ENCODE results near the gene KIT. TPM values are rescaled to one million over a fixed set of nuclear protein-coding genes. Genes with fewer than 3 reads are reported as not detected.

The KIT gene
- total RNA-seq, 2 experiments from 2014 or later: 0.29 to 0.79 TPM

- H3K4me1 Mint-ChIP-seq: peaks cover 1% of the 10 kb centered on the region
- no peak for DNase-seq
- CTCF ChIA-PET: no interaction called here
- no peaks in the 10 kb centered on the region for H3K36me3 Mint-ChIP-seq (ENCODE audit: low read depth)
- no peak overlapping the region for H3K27ac Mint-ChIP-seq
- no peak overlapping the region for H3K4me3 Mint-ChIP-seq
- no peaks in the 10 kb centered on the region for H3K27me3 Mint-ChIP-seq
- H3K9me3 Mint-ChIP-seq: no peaks in the 10 kb centered on the region
- POLR2A ChIA-PET: no interaction called here
These were observed 11.9 kb upstream of the KIT start for GRCh38 chr4:54645830-54646229.

- no peak for DNase-seq
- Mint-ChIP-seq H3K36me3 (ENCODE audit: low read depth) (no peaks in the 10 kb centered on the region), H3K27ac (no peak overlapping the region), H3K4me3 (no peak overlapping the region), H3K27me3 (no peaks in the 10 kb centered on the region), H3K4me1 (no peaks in the 10 kb centered on the region), H3K9me3 (no peaks in the 10 kb centered on the region)
- ChIA-PET CTCF (no interaction called here), POLR2A (no interaction called here)
These were observed 10.7 kb upstream of the KIT start for GRCh38 chr4:54647070-54647469.

GRCh38 chr4:54651050-54651449 lies 6.7 kb upstream of the KIT start:
- DNase-seq: no peak
- H3K27me3 Mint-ChIP-seq: peaks cover 26% of the 10 kb centered on the region
- H3K27ac Mint-ChIP-seq: no peak overlapping the region
- no peaks in the 10 kb centered on the region for H3K9me3 Mint-ChIP-seq
- POLR2A ChIA-PET: no interaction called here
- CTCF ChIA-PET: no interaction called here
- H3K4me1 Mint-ChIP-seq: no peaks in the 10 kb centered on the region
- no peak overlapping the region for H3K4me3 Mint-ChIP-seq
- H3K36me3 Mint-ChIP-seq (ENCODE audit: low read depth): no peaks in the 10 kb centered on the region

- DNase-seq: no peak
- CTCF ChIA-PET: no interaction called here
- Mint-ChIP-seq H3K27me3 (peaks cover 56% of the 10 kb centered on the region), H3K36me3 (ENCODE audit: low read depth) (no peaks in the 10 kb centered on the region), H3K4me3 (no peak overlapping the region), H3K4me1 (peaks cover 18% of the 10 kb centered on the region), H3K9me3 (no peaks in the 10 kb centered on the region), H3K27ac (no peak overlapping the region)
- POLR2A ChIA-PET: no interaction called here
These were observed 3.0 kb upstream of the KIT start for GRCh38 chr4:54654753-54655152.

GRCh38 chr4:54657185-54657550 lies 589 bp upstream of the KIT start:
- peak overlapping the region; percentile 31 for H3K4me3 Mint-ChIP-seq
- H3K27ac Mint-ChIP-seq: no peak overlapping the region
- peaks cover 78% of the 10 kb centered on the region for H3K27me3 Mint-ChIP-seq
- H3K9me3 Mint-ChIP-seq: no peaks in the 10 kb centered on the region
- H3K4me1 Mint-ChIP-seq: peaks cover 25% of the 10 kb centered on the region
- H3K36me3 Mint-ChIP-seq (ENCODE audit: low read depth): no peaks in the 10 kb centered on the region
- DNase-seq: no peak
- POLR2A ChIA-PET: no interaction called here
- CTCF ChIA-PET: no interaction called here

- no peaks in the 10 kb centered on the region for H3K36me3 Mint-ChIP-seq (ENCODE audit: low read depth)
- peak overlapping the region; percentile 25 for H3K27ac Mint-ChIP-seq
- H3K9me3 Mint-ChIP-seq: no peaks in the 10 kb centered on the region
- H3K4me1 Mint-ChIP-seq: peaks cover 25% of the 10 kb centered on the region
- peaks cover 77% of the 10 kb centered on the region for H3K27me3 Mint-ChIP-seq
- POLR2A ChIA-PET: no interaction called here
- CTCF ChIA-PET: no interaction called here
- peak overlapping the region; percentile 66 for H3K4me3 Mint-ChIP-seq
- DNase-seq: peak; percentile 29
These were observed 716 bp downstream of the KIT start for GRCh38 chr4:54658252-54659093.

- no peaks in the 10 kb centered on the region for H3K36me3 Mint-ChIP-seq (ENCODE audit: low read depth)
- peaks cover 25% of the 10 kb centered on the region for H3K4me1 Mint-ChIP-seq
- no peak overlapping the region for H3K27ac Mint-ChIP-seq
- peak overlapping the region; percentile 66 for H3K4me3 Mint-ChIP-seq
- no peak for DNase-seq
- H3K9me3 Mint-ChIP-seq: no peaks in the 10 kb centered on the region
- POLR2A ChIA-PET: no interaction called here
- peaks cover 75% of the 10 kb centered on the region for H3K27me3 Mint-ChIP-seq
- CTCF ChIA-PET: no interaction called here
These were observed 1.6 kb downstream of the KIT start for GRCh38 chr4:54659313-54659712.

GRCh38 chr4:54659749-54660535 lies 2.2 kb downstream of the KIT start:
- no peak for DNase-seq
- H3K27ac Mint-ChIP-seq: no peak overlapping the region
- ChIA-PET POLR2A (no interaction called here), CTCF (no interaction called here)
- peak overlapping the region; percentile 18 for H3K4me3 Mint-ChIP-seq
- peaks cover 25% of the 10 kb centered on the region for H3K4me1 Mint-ChIP-seq
- H3K36me3 Mint-ChIP-seq (ENCODE audit: low read depth): no peaks in the 10 kb centered on the region
- no peaks in the 10 kb centered on the region for H3K9me3 Mint-ChIP-seq
- peaks cover 72% of the 10 kb centered on the region for H3K27me3 Mint-ChIP-seq

- Mint-ChIP-seq H3K9me3 (no peaks in the 10 kb centered on the region), H3K4me1 (peaks cover 25% of the 10 kb centered on the region), H3K4me3 (no peak overlapping the region), H3K36me3 (ENCODE audit: low read depth) (no peaks in the 10 kb centered on the region), H3K27ac (no peak overlapping the region), H3K27me3 (peaks cover 68% of the 10 kb centered on the region)
- DNase-seq: no peak
- ChIA-PET POLR2A (no interaction called here), CTCF (no interaction called here)
These were observed 2.8 kb downstream of the KIT start for GRCh38 chr4:54660591-54660990.

- peaks cover 64% of the 10 kb centered on the region for H3K27me3 Mint-ChIP-seq
- DNase-seq: no peak
- POLR2A ChIA-PET: no interaction called here
- H3K4me3 Mint-ChIP-seq: no peak overlapping the region
- H3K36me3 Mint-ChIP-seq (ENCODE audit: low read depth): no peaks in the 10 kb centered on the region
- H3K27ac Mint-ChIP-seq: no peak overlapping the region
- peaks cover 25% of the 10 kb centered on the region for H3K4me1 Mint-ChIP-seq
- CTCF ChIA-PET: no interaction called here
- no peaks in the 10 kb centered on the region for H3K9me3 Mint-ChIP-seq
These were observed 3.4 kb downstream of the KIT start for GRCh38 chr4:54661169-54661568.

GRCh38 chr4:54661686-54662085 lies 3.9 kb downstream of the KIT start:
- Mint-ChIP-seq H3K27me3 (peaks cover 58% of the 10 kb centered on the region), H3K4me3 (no peak overlapping the region), H3K27ac (no peak overlapping the region), H3K4me1 (peaks cover 25% of the 10 kb centered on the region), H3K36me3 (ENCODE audit: low read depth) (no peaks in the 10 kb centered on the region), H3K9me3 (no peaks in the 10 kb centered on the region)
- ChIA-PET CTCF (no interaction called here), POLR2A (no interaction called here)
- DNase-seq: no peak

GRCh38 chr4:54662123-54662522 lies 4.4 kb downstream of the KIT start:
- Mint-ChIP-seq H3K36me3 (ENCODE audit: low read depth) (no peaks in the 10 kb centered on the region), H3K27me3 (peaks cover 54% of the 10 kb centered on the region), H3K9me3 (no peaks in the 10 kb centered on the region), H3K4me1 (peaks cover 21% of the 10 kb centered on the region), H3K4me3 (no peak overlapping the region), H3K27ac (no peak overlapping the region)
- ChIA-PET CTCF (no interaction called here), POLR2A (no interaction called here)
- DNase-seq: no peak

GRCh38 chr4:54662901-54663585 lies 5.3 kb downstream of the KIT start:
- H3K4me3 Mint-ChIP-seq: no peak overlapping the region
- no peak overlapping the region for H3K27ac Mint-ChIP-seq
- peaks cover 19% of the 10 kb centered on the region for H3K4me1 Mint-ChIP-seq
- CTCF ChIA-PET: interaction anchor here (0.7 kb wide), 2 partner anchors 108 to 317 kb away, joined by 5 read pairs; no protein-coding TSS in a partner anchor
- no peaks in the 10 kb centered on the region for H3K36me3 Mint-ChIP-seq (ENCODE audit: low read depth)
- H3K9me3 Mint-ChIP-seq: no peaks in the 10 kb centered on the region
- POLR2A ChIA-PET: no interaction called here
- no peak for DNase-seq
- peaks cover 52% of the 10 kb centered on the region for H3K27me3 Mint-ChIP-seq
